HG03095 (cell line): ENCODE results near the gene C1orf174.

ENCODE experiments used
- ATAC-seq: cut with Tn5 transposase; IDR thresholded peaks from one replicate; pipeline ENCODE4 v1.9.1; 2021; ENCODE audit warnings: moderate library complexity; ENCODE audit not compliant: unreplicated experiment

Gene C1orf174

DNA sequence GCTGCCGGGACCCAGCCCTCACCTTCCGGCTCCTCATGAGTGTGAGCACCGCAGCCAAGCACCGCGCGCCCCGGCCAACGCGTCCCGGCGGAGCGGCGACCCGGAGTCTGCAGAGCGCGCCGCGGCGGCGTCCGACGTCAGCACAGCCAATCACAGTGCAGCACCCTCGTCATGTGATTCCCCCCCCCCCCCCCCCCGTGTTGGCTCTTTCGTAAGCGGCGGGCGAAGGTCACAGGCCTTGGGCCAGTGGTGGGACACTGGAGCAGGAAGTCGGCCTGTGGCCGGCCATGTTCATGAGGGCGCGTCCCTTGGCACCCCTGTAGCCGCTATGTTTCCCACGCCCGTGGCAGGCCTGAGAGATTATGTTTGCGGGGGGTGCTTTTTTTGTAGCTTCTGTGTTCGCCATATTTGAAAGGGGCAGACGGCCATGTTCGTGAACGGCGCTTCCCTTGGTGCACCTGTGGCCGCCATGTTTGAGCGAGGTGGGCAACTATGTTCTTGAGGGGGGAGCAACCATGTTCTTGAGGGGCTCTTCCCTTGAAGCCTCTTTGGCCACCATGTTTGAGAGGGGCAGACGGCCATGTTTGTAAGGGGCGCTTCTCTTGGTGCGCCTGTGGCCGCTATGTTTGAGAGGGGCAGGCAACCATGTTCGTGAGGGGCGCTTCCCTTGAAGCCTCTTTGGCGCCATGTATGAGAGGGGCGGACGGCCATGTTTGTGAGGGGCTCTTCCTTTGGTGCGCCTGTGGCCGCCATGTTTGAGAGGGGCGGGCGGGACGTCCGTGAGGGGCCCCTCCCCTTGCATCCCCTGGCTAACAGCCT is at the start of gene C1orf174:
TSS of gene C1orf174 (minus strand) at position 123 of the 819 bp plus-strand sequence. CDS start at position 37, 86 bp downstream.
- peak; percentile 68 for ATAC-seq

DNA sequence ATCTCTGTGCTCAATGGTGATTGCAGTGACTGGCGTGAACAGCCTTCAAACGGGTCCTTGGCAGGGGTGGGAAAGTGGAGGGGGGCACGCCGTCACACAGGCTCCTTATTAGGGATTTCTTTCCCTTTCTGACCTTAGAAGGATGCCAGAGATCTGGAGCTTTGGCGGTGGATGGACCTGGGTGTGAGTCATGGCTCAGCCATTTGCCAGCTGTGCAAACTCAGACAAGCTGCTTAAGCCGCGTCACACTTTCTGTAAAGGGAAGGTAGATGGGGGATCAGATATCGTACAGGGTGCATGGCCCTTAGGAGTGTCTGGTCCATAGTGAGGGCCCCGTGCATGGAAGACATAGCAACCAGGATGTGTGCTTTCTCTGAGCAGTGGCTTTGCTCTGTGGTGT is 48.3 kb upstream of the C1orf174 start:
- no peak for ATAC-seq

DNA sequence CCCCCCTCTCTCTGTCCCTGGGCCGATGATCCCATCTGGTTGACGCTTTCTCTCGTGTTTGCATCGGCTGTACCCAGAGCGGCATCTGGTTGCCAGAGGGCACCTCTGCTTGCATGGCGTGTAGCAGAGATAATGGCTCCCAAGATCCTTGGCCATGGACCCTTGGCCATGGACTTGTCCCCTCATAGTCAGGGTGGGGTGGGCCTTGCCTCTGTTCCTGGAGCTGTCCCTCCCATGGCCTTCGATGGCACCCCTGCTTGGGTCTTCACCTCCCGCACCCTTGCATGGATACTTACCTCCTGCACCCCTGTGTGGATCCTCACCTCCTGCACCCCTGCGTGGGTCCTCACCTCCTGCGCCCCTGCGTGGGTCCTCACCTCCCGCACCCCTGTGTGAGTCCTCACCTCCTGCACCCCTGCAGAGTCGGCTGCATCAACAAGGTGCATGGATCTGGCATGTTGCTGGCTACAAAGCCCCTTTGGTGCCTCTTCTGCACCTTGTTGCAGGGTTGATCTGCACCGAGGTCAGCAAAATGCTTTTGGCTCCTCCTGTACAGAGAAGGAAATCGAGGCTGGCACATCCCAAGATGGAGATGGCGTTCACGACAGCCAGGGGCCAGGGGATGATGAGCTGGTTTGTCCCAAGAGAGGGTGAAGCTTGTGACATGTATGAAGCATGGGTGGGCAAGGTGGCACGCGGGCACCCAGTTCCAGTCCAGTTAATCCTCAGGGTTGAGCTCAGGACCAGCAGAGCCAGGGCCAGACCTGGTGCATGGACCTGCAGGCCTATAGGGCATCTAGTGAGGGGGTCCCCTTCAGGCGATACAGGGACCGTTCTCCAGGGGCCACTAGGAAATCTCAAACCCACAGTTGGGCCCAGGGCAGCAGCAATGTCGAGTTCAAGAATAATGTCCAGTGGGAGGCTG is 46.1 kb upstream of the C1orf174 start:
- ATAC-seq: no peak

DNA sequence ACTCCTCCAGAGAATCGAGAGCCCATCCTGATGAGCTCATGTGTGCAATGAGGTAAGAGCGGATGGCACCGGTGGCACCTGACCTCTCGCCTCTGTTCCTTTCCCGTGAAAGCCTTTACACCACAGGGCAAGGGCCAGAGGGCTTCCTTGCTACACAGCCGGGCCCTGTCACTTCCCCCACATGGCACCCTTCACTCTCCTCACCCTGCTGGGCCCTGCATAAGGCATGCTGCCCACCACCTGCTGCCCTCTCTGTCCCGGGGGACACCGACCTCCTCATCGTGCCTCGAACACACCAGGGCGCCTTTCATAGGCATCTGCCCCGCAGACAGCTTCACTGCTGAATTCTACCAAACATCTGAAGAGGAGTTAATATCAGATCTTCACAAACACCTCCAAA is 45.1 kb upstream of the C1orf174 start:
- no peak for ATAC-seq

DNA sequence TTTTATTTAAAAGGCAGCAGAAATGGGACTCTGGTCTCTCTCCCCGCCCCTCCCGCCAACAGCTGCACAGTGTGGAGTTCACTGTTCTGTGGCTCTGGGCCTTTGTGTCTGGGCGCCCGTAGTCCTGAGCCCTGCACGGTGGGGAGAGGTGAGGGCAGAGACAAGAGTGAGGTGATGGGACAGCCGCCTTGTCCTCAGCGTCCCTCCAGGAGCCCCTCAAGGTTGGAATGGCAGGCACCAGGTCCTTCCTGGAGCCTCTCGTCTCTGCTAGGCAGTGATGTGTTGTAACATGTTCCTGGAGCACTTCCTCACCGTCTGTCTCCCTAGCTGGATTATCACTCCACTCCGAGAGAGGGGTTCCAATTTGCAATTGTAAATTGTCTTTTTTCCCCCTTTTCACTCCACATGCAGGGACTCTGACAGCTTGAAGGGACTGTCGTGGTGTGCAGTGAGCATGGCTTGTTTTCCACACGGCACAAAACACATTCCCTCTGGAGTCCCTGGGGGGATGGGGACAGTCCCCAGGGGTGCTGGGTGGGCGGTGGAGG is 44.6 kb upstream of the C1orf174 start:
- ATAC-seq: no peak

DNA sequence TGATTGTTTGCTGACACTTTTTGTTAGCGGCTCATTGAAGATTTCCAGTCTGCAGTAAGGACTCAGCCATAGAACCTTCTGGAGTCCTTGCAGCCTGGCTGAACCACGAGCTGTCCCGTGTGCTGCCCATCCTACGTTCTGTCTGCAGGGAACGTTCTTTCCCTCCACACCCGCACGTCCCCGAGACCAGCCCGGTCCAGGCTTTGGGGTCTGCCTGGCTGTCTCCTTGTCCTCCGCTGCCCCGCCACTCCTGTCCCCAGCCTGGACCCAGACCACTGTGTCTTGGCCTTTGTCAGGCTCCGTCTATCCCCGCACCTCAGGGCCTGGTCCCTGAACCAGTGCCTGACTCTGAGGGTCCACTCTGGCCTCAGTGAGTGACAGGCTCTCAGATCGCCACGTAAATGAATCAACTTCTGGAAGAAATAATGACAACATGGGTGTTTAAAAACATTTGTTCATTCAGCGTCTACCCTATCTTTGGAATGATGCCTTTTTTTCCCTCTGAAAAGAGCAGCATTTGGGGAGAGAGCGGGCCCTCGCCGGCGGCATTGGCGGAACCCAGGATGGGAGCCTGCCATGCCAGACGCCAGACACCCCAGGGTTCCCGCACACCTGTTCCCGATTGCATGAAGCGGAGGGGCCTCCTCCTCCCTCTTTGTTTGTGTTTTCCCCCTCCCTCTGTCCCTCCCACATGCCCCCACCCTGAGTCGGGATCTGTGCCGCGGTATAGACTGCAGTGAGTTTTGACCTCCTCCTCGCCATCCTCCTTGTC is 43.9 kb upstream of the C1orf174 start:
- no peak for ATAC-seq

DNA sequence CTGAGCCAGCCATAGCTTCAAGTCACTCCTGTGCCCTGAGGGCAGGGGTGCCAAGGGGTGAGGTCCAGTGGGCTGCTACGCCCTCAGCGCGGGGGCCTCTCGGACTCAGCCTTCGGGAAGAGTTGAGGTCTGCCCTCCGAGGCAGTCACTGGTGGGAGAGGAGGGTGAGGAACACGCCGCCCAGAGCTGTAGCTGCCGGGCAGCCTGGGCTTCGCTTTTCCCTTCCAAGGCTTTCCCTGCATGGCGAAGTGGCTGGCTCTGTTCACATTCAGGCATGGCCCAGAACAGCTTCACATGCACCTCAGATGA is 43.0 kb upstream of the C1orf174 start:
- ATAC-seq: no peak

DNA sequence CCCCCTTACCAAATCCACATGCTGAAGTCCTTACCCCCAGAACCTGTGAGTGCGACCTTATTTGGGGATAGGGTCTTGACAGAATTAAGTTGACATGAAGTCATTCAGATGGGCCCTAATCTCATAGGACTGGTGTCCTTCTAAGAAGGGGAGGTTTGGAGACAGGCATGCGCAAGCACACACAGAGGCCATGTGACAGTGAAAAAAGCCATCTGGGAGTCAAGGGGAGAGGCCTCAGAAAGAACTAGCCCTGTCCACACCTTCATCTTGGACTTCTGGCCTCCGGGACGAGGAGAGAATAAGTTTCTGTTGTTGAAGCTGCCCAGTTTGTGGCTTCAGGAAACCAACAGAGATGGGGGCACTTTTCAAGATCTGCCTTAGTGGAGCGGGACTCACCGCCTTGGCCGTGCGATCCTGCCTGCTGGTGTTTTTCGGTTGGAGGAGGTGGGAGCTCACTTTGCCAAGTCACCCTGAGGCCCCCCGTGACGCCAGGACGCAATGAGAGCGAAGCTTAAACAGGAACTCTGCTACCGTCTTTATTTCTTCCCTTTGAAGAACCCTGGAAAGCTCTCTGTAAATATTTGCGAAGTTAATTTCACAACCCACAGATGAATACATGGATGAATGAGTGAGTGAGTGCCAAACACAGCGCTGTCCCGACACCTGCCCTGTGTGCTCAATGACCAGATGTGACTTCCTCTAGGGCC is 42.5 kb upstream of the C1orf174 start:
- ATAC-seq: no peak

DNA sequence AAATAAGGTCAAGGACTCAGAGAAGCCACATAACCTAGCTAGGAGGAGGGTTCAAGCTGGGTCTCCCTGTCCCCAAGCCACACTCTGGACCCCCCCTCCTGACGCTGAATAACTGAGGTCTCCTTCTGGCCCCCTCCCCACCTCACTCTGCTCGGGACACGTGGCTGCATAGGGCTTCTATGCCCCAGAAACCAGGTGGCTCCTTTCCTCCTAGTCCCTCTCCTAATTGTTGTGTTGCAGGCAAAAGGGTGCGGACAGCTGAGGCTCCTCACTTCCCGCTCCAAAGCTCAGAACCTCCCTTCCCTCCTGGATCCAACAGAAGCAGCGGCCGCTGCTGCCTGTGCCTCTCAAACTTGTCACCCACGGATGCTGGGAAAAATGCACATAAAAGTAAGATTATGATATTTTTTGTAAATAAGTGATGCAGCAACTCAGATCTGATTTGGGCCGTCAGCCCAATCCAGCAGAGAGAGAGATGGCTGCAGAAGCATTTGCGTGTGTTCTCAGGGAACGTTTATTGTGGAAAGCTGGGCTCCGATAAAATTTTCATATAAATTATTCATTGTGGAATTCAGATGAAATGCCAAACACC is 40.8 kb upstream of the C1orf174 start:
- no peak for ATAC-seq

DNA sequence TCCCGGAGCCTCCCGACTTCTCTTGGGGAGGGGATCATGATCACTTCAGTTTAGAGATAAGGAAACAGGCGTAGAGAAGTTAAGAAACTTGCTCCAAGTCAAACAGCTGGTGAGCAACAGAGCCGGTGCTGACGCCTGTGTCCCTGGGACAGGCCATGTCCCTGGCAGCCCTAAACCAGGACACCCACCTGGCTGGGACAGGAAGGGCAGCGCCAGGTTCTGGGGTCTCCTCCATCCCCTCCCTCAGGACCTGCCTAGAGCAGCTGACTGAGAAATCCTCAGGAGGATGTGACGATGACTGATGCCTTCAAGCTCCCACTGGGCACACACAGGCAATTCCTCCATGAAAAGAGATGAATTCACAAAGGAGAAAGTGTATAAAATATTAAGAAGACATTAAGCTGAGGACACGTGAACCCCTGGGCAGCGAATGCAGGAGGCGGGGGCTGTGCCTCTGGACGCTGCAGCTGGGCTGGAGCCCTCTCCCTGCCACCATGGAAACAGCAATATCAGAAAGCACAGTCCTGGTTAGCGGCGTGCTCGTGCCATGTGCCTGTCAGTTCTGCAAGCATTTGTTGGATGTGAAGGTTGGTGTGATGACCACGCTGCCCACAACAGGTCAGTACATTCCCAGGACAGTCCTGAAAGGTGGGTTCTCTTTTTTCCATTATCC is 40.1 kb upstream of the C1orf174 start:
- no peak for ATAC-seq

DNA sequence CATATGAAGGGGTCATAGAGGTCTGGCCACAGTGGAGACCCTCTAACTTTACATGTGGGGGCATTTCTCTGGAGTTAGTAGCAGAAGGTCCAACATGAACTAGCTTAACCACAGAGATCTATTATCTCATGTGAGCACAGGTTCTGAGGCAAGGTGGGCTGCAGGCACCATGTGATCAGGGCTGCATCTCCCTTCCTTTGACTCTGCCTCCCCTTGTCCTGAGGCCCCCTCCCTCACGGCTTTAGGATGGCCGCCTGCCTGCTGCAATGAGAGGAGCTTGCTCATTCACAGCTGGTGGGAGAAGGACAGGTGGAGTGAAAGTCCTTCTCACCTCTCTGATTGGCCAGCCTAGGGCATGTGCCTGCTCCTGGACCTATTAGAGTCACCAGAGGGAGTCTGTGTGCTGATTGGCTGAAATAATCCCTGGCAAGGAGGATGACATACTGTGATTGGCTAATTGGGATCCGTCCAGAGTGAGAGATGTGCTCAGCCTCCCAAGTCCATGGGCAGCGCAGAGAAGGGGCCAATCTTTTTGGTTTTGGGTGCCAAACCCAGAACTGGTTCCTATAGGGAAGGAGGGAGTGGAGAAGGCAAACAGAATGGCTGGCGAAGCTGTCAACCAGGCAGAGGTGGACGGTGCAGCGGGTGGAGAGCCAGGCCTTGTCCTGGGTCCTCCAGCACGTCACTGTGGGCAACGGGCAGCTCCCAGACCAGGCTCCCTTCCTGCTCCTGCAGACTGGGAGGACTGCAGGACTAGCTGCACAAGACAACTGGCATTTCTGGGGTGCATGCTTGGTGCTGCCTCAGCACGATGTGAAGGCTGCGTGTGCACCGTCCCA is 39.4 kb upstream of the C1orf174 start:
- ATAC-seq: no peak

DNA sequence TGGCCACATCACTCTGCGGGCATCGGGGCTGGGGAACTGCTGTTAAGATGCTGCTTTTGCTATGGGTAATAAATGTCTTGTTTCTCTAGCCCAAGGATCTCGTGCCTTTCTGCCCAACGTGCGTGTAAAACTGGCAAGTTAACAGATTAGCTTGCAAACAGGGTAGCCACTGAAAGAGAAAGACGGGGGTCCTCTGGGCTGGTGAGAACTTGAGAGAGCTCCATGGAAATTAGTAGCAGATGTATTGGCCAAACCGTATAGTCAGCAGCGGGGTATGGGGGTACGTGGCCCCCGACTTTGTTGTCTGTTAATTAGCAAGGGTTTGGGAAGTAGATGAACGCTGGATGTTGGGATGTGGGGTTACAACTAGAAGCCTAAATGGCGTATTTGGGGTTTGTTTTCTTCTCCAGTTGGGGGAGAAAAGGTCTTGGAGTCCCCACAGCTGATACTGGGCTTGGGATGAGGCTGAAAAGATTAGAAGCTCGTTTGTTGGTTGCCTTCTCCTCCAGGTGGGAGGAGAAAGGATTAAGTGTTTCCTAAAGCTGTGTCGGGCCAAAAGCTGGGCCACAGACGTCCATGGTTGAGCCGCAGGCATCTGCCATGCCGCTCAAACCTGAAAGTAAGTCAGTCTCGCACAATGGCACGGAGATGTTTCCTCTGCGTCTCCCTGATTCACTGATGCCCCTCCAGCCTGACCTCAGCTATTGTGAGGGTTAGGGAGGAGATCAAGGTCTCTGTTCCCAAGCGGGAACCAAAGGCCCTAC is 32.3 kb upstream of the C1orf174 start:
- no peak for ATAC-seq

DNA sequence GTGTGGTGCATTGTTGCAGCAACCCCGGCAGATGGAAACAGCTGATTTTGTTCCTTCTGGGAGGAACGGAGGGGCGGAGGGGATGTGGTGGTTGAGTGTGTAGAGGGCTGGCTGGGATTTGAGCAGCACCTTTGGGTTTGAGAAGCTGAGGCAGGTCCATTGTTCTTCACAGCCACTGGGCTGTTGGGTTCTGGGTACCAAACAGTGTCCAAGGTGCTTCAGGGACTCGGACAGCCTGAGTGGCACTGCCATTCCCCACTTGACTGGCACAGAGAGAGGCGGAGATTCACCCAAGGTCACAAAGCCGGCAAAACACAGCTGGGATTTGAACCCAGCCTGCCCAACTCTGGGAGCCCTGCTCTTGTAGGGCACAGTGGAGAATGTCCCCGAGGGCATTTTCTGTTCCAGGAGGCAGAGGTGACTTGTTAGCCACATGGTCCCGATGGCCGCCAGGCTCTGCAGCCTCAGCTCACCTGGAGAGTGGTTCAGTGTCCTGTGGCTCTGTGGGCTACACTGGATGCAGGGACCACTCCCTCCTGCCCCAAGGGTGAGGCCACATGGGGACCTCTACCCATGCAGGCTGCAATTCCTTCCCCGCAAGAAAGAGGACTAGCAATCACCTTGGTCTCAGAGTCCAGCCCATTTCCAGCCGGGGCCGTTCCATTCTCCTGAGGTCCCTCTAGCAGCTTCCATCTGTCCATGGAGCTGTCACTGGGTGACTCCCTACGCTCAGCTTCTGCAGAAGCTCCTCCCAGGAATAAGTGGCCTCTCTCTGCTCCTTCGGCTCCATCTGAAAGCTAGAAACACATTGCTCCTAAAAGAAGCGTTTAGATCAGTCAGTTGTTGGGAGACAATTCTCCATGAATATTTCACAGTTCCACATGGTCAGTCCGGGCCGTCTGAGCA is 31.2 kb upstream of the C1orf174 start:
- ATAC-seq: no peak

DNA sequence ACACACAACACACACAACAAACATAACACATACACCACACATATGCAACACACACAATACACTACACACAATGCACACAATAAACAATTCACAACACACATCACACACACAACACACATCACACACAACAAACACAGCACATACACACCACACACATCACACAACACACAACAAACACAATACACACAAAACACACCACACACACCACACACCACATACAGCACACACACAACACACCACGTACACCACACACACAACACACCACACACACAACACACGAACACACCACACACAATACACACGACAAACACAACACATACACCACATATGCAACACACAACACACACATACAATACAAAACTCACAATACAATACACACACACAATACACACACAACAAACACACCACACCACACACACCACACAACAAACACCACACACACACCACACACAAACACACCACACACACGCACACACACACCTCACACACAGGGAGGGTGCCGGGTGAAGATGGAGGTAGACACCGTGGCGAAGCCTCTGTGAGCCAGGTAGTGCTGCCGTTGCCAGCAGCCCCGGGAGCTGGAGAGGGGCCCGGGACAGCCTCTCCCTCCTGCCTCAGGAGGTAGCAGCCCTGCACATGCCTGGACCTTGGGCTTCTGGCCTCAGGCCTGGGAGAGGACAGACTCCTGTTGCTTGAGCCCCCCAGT is 30.4 kb upstream of the C1orf174 start:
- ATAC-seq: no peak

DNA sequence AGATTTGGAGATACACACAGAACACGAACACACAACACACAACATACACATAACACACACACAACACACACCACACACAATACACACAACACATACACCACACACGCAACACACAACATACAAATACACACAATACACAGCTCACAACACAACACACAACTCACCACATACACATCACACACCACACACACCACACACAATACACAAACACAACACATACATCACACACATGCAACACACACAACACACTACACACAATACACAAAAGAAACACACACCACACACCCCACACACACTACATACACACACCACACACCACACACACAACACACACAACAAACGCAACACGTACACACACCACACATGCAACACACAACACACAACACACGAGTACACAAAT is 29.1 kb upstream of the C1orf174 start:
- no peak for ATAC-seq

DNA sequence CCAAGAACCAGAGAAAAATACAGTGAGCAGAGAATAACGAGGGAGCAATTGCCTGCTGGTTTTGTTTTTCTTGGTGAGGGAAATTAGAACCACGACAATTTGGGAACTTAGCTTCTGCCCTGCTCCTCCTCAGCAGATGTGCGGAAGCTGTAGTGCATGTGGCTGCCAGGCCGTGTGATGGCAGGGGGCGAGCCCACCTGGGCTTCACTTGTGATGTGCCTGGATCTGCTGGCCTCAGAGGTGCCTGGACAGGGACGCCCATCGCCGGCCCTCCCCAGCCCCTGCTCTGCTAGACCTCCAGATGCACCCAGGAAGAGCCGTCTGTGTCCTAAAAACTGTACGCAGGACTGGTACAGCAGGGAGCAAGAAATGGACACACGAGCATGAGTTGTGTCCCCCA is 28.5 kb upstream of the C1orf174 start:
- no peak for ATAC-seq
